HG02840 (cell line): ENCODE measurements around the gene CCDC187.

Experiments
- ATAC-seq: cut with Tn5 transposase; IDR thresholded peaks from one replicate; pipeline ENCODE4 v1.9.1; 2021; ENCODE audit warnings: mild to moderate bottlenecking, moderate library complexity, moderate number of reproducible peaks; ENCODE audit not compliant: unreplicated experiment, low FRiP score

The CCDC187 gene

GRCh38 chr9:136218271-136218670 is 85.6 kb downstream of the CCDC187 start:
- ATAC-seq: no peak

- no peak for ATAC-seq
These were observed 87.2 kb downstream of the CCDC187 start for GRCh38 chr9:136216541-136217244.

GRCh38 chr9:136213733-136214132 is 90.2 kb downstream of the CCDC187 start:
- ATAC-seq: no peak

- ATAC-seq: no peak
These were observed 91.4 kb downstream of the CCDC187 start for GRCh38 chr9:136212345-136212950.

GRCh38 chr9:136211441-136212344 is 92.2 kb downstream of the CCDC187 start:
- ATAC-seq: no peak

GRCh38 chr9:136211006-136211405 is 92.9 kb downstream of the CCDC187 start:
- no peak for ATAC-seq

GRCh38 chr9:136210276-136210675 is 93.6 kb downstream of the CCDC187 start:
- ATAC-seq: no peak

- no peak for ATAC-seq
These were observed 94.1 kb downstream of the CCDC187 start for GRCh38 chr9:136209786-136210185.

GRCh38 chr9:136209232-136209631 is 94.7 kb downstream of the CCDC187 start:
- ATAC-seq: no peak

- no peak for ATAC-seq
These were observed 95.2 kb downstream of the CCDC187 start for GRCh38 chr9:136208675-136209074.

GRCh38 chr9:136207616-136208015 is 96.3 kb downstream of the CCDC187 start:
- no peak for ATAC-seq

- no peak for ATAC-seq
These were observed 97.2 kb downstream of the CCDC187 start for GRCh38 chr9:136206602-136207275.

GRCh38 chr9:136205707-136205992 is 98.2 kb downstream of the CCDC187 start:
- no peak for ATAC-seq

GRCh38 chr9:136204838-136205706 is 98.8 kb downstream of the CCDC187 start, which contains the start of gene LHX3:
LHX3 (minus strand) TSS chr9:136205128; CDS start chr9:136205012, 116 bp downstream.
- no peak for ATAC-seq

- no peak for ATAC-seq
These were observed 99.6 kb downstream of the CCDC187 start for GRCh38 chr9:136204145-136204805.

- no peak for ATAC-seq
These were observed 100.3 kb downstream of the CCDC187 start for GRCh38 chr9:136203408-136204144.

GRCh38 chr9:136202454-136203407 is 101.2 kb downstream of the CCDC187 start:
- ATAC-seq: no peak
